ENCODE measurements around the gene GORASP1.
"Not testable (repeated sequence)": the region's sequence is repeated elsewhere in the genome, so short reads cannot be mapped to it uniquely, and the experiment has no call there.

The GORASP1 gene

DNA sequence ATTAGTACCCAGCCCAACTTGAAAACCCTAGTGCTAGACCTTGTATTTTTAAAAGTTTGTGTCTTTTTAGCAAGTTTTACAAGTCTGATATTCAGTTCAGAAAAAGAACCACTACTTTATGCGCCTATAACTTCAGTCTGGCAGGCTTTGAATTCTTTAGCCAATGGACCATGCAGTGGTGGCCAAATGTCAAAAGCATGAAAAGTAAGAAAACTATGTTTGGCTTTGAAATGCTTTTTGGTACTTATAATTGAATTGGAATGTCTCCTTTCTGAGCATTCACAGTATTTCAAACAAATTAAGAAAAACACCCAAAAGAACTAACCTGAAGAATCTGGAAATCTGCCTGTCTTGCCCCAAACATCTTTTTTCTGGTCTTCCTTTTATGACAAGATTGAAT, 42.8 kb downstream of the GORASP1 start:
- no peak for DNase-seq (ENCODE audit: low read depth)

DNA sequence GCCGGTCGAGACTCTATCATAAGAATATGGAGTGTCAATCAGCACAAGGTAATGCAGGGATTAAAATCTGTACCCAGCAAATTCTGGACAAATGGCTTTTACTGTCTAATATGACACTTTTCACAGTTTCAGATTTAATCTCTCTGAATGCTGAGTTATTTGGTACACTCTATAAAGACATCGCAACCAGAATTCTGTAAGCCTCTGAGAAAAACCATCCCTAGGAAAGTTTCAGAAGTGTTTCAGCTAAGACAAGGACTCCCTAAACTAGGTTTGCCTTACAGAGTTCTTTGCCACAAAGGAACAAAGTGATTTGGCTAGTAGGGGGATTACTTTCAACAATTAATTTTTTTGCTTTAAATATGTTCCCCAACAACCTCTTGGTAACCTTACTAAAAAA, 44.3 kb downstream of the GORASP1 start:
- DNase-seq (ENCODE audit: low read depth), result no peak

DNA sequence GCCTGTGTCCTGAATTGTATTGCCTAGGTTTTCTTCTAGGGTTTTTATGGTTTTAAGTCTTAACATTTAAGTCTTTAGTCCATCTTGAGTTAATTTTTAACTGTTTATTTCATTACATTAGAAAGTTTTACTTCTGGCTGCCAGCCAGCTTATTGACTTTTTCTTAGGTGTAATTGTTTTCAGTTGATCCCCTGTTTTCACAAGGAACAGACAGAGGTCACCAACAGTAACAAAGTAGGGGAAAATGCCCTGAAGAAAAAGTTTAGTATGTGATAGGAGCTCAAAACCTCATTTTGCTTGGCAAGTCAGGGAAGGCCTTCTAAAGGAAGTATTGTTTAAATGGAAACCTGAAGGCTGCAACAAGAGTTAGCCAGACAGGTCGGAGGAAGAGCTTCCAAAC, 45.2 kb downstream of the GORASP1 start:
- no peak for DNase-seq (ENCODE audit: low read depth)

DNA sequence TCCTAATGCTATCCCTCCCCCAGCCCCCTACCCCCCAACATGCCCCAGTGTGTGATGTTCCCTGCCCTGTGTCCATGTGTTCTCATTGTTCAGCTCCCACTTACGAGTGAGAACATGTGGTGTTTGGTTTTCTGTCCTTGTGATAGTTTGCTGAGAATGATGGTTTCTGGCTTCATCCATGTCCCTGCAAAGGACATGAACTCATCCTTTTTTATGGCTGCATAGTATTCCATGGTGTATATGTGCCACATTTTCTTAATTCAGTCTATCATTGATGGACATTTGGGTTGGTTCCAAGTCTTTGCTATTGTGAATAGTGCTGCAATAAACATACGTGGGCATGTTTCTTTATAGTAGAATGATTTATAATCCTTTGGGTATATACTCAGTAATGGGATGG, 46.2 kb downstream of the GORASP1 start:
- not testable (repeated sequence) for DNase-seq (ENCODE audit: low read depth)

DNA sequence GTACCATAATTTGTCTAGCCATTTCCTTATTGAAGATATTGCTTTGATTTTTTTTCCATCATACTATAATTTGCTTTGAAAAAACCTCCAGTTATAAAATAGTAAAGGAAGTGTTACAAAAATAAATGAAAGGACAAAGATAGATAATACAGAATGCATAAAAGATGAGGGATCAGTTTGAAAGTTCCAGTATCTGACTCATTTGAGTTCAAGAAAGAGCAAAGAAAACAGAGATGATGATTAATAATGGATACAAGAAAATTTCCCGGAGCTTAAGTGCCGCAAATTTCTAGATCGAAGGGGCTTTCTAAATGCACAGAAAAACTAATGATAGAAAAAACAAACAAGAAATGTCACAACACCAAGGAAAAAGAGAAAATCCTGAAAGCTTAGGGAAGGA, 51.3 kb downstream of the GORASP1 start:
- no peak for DNase-seq (ENCODE audit: low read depth)

DNA sequence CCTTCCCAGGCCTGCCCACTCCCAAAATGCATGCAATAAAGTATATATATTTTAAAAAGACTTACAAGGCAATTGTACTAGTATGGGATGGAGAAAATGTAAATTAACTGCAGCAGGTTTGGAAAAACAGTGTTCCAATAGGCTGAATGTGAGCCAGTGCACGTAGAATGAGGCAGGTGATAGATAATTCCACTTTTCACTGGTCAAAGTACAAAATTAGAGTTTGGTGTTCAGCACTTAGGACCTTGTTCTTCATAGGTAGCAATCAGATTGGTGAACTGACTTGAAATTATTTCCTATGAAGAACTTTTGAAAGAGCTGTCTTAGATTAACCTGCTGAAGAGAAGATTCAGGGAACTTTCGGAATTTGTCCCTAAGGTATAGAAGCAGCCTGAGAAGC, 53.7 kb downstream of the GORASP1 start:
- no peak for DNase-seq (ENCODE audit: low read depth)

DNA sequence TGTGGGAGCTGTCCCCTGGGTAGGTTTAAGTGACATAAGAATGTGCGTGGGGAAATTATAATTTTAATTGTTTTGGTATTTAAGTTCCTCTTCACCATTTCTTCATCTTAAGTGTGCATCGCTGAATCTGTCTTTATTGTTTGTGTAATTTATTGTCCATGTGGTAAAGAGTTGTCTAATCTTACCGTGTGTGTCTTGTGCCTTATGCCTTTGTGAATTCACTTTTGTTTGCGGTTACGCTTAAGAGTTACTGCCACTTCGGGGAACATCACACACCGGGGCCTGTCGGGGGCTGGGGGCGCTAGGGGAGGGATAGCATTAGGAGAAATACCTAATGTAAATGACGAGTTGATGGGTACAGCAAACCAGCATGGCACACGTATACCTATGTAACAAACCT, 54.8 kb downstream of the GORASP1 start:
- no peak for DNase-seq (ENCODE audit: low read depth)

DNA sequence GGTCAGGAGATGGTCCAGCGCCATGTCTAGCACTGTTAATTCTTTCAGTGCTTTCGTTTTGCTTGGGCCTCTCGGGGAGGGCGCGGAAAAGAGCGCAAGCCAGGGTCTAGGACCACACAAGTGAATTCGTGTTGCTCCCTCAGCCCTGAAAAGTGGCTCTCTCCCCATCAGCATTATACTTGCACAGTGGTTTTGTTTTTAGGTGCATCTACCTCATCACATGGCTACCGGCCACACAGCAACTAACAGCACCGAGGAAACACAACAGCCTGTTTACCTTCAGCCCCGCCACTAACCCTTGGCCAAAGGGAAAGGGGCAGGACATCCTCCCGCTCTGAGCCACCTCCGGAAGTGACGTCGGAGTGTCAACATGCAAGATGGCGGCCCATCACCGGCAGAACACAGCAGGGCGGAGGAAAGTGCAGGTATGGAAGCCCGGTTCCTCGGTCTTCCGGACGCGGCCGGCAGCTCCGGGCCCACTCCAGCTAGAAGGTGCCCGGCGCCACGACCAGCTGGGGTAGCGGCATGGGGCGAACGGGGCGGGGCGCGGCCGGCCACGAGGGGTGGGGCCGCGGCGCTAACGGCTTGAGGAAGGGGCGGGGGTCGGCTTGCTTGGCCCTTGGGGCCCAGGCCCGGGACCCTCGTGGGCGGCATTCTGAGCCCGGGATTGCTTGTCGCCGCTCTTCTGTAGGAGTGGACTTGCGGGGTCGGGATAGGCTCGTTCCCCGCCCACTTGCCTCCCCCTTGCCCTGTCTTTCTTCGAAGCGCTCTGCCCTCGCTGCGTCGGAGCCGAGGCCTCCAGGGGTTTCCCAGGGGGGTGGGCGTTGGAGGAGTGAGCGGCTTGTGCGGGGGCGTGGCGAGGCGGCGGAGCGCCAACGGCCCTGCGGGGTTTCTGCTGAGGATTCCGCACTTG, 55.5 kb downstream of the GORASP1 start, which contains the start of the genes SCN11A and WDR48:
SCN11A (minus strand) TSS at position 296 of the 913 bp plus-strand sequence. CDS start 101,582 bp downstream, outside the sequence.
WDR48 (plus strand) TSS at position 368 of the 913 bp plus-strand sequence; CDS start at position 378, 10 bp downstream.
- peak; percentile 88 for DNase-seq (ENCODE audit: low read depth)

DNA sequence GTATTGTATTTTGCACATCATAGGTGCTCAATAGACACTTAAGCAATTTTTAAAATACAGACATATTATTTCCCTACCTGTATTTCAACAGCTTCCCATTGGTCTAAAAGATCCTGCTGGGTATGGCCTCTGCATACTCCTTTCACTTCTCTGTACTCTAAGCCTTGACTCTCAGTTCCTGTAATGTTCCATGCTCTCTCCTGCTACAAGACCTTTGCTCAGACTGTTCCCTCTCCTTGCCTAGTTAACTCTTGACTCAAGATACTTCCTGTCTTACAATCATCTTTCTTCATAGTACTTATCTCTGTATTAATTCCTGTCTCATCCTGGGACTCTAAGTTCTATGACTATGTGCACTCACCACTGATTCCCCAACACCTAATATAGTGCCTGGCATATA, 57.4 kb downstream of the GORASP1 start:
- DNase-seq (ENCODE audit: low read depth), result no peak
